Prostate gland (tissue), 2 donors: Measurements from ENCODE around the gene NLRP9.

ENCODE experiments used
- CTCF ChIP-seq, 4 experiments: fragments of 200-600 bp in 2 of 4; fragments of 450-650 bp in 2 of 4; sonication (generic) in 2 of 4; IDR thresholded peaks; 1 replicate in 3 of 4; 2 replicates in 1 of 4; pipeline ENCODE4 v1.5.1; 2016 to 2019; ENCODE audit warnings: antibody characterized with exemption in 4 of 4, mild to moderate bottlenecking in 2 of 4, moderate library complexity in 2 of 4
- POLR2A ChIP-seq: fragments of 450-650 bp; IDR thresholded peaks from one replicate; pipeline ENCODE4 v1.6.1; 2016; ENCODE audit warnings: antibody characterized with exemption, mild to moderate bottlenecking

DNA sequence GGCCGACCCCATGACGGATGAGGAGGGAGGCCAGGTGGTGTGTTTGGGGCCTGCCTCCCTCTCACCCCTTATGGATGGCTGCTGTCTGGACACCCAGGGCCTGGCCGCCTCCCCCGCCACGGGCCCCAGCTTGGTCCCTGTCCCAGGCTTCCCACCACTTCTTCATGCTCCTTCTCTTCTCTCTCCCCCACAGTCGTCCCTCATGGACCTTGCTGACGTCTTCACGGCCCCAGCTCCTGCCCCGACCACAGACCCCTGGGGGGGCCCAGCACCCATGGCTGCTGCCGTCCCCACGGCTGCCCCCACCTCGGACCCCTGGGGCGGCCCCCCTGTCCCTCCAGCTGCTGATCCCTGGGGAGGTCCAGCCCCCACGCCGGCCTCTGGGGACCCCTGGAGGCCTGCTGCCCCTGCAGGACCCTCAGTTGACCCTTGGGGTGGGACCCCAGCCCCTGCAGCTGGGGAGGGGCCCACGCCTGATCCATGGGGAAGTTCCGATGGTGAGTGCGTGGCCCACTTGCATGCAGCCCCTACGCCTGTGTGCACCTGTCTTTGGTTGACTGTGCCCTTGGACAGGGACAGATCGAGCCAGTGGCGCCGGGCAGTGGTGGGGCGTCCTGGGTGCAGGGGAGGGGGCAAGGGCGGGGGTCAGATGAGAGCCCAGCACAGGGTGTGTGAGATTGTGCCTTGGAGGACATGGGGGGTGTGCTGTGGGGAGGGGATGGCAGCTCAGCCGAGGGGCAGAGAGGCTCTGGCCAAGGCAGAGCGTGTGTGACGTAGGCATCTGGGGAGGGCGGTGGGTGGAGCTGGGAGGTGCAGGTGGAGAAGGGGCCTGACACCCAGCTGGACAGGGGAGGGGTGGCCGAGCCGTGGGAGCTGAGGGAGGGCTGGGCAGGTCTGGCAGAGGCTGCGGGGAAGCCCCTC lies 46.4 kb downstream of the NLRP9 start:
- no peak for TF ChIP-seq CTCF (IDR thresholded peaks at IDR 0.05)
- no peak for TF ChIP-seq POLR2A
